Heart left ventricle (tissue), 13 donors: ENCODE measurements around the gene DSCAML1.

Experiments used
- CTCF ChIP-seq, 12 donors: fragments of 200-600 bp; sonication (generic) in 4 of 12; IDR thresholded peaks; one replicate each; pipeline versions ENCODE4 v1.5.0 to v1.8.0; 2018 to 2022; ENCODE audit warnings: antibody characterized with exemption in 12 of 12, mild to moderate bottlenecking in 5 of 12
- POLR2A ChIP-seq, 2 donors: fragments of 450-650 bp; IDR thresholded peaks; one replicate each; pipeline ENCODE4 v1.6.1; 2017; ENCODE audit warnings: antibody characterized with exemption in 2 of 2, mild to moderate bottlenecking in 2 of 2, moderate library complexity in 2 of 2
- donor health status: ischemic (EF 13 %, LVEDD 7.1; RV severe dilation, severe dysfunction).
- donor health status: DM: no; HTN: yes; CAD: no.
- donor health status: DM: no; HTN: no; CAD: no.
- donor health status: ischemic (EF 25% LVEDD 6.9; RV normal size, moderate dysfunction).
- donor health status: ischemic (EF 25% LVEDD 5.7; RV mildly dilated, moderate dysfunction).
- donor health status: ischemic (EF 35%, LVEDD 5.7; RV mildly dilated, moderate dysfunction).
- donor health status: nonischemic (EF 11% LVEDD 7.7; RV severe dilation, severe dysfunction).
- donor health status: DM: yes; HTN: yes; CAD: no.
- donor health status: PGD.
- donor health status: ischemic (EF 29% LVEDD 5.4; RV normal size, mild dysfunction).
- donor health status: nonischemic (EF 23%, LVEDD 6.1; RV moderate dilation, normal function).

GRCh38 chr11:117605331-117605730, 191.7 kb downstream of the DSCAML1 start:
- TF ChIP-seq CTCF (IDR thresholded peaks at IDR 0.05) (no peak), POLR2A (IDR thresholded peaks at IDR 0.05) (no peak)
